ENCODE data around the gene TRPC1.
"Not testable (repeated sequence)": the region's sequence is repeated elsewhere in the genome, so short reads cannot be mapped to it uniquely, and the experiment has no call there.

The TRPC1 gene

DNA sequence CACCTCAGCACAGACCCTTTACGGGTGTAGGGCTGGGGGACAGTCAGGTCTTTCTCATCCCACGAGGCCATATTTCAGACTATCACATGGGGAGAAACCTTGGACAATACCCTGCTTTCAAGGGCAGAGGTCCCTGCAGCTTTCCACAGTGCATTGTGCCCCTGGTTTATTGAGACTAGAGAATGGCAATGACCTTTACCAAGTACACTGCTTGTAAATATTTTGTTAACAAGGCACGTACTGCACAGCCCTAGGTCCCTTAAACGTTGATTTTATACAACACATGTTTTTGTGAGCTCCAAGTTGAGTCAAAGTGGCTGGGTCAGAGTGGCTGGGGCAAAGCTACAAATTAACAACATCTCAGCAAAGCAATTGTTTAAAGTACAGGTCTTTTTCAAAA, 28.8 kb downstream of the TRPC1 start:
- not testable (repeated sequence) for DNase-seq (ENCODE audit: low spot score)

- no peak for DNase-seq (ENCODE audit: low spot score)
These were observed 30.7 kb downstream of the TRPC1 start for GRCh38 chr3:142754494-142754893.

DNA sequence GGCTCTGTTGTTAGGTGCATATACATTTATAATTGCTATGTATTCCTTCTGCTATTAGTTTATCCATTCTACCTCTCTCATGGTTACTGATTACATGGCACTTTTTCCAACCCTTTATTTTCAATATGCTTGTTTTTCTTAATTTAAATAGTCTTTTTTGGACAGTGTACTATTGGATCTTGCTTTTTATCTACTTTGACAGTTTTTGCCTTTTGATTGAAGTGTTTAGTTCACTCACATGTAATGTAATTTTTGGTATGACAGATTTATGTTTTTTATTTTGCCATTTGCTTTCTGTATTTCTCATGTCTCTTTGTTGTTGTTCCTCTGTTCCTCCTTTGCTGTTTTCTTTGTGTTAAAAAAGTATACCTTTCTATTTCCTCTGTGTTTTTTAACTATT, 44.5 kb downstream of the TRPC1 start:
- DNase-seq (ENCODE audit: low spot score), result no peak

DNA sequence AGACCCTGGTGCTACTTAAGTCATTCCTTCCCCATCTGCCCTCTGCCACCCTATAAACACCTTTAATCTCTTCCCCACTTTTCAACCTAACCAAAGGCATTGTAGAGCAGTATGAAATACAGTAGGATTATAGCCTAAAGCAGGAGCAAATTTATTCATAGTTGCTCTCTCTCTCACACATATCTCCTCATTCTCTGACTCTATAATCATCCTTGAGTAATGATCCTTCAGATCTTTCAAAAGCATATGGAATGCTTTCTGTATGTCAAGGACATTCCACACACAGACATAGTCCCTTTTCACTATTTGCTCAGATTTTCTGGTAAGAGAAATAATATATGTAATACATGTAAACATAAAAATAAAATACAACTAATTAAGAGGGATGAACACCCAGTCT, 54.1 kb downstream of the TRPC1 start:
- no peak for DNase-seq (ENCODE audit: low spot score)

GRCh38 chr3:142778541-142778940, 54.7 kb downstream of the TRPC1 start:
- no peak for DNase-seq (ENCODE audit: low spot score)

DNA sequence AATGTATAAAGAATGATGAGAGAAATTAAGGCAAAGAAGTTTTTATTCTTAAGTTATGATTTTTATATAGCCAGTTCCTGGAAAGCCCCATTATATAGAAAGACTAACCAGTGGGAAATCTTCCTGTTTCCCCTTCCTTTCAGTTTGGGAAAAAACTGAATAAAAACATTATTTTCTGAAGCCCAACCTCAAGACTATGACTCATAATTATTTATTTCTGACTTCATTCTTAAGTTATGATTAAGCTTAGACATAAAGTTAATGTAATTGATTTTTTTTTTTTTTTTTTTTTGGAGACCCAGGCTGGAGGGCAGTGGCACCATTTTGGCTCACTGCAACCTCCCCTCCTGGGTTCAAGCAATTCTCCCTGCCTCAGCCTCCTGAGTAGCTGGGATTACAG, 55.8 kb downstream of the TRPC1 start:
- DNase-seq (ENCODE audit: low spot score), result no peak

DNA sequence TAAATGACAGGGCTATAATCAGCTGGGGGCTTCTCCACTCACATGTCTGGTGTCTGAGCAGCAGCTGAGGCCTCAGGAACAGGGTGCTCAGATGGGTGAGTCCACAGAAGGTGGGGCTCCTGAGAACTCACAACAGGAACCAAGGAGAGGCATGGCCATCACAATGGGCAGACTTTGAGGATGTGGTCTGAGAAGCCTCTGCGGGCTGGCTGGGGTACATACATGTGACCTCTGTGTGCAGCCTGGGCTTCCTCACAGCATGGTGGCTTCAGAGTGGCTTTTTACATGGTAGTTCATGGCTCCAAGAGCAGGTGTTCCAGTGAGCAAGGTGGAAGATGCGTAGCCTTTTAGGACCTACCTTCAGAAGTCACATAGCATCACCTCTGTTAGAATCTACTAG, 58.8 kb downstream of the TRPC1 start:
- no peak for DNase-seq (ENCODE audit: low spot score)

DNA sequence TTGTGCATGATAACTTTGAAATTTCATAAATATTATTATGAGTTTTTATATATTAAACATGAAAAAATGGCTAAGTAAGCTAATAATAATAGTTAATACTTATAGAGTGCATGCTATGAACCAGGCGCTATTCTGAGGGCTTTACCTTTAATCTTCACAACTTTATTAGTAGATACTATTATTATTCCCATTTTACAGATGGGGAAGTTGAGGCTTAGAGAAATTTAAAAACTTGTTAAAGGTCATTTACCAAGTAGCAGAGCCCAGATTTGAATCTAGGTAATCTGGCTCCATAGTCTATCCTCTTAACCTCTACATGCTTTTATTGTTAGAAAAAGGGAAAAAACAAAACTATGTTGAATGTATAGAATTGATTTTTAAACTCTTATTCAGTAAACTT, 60.4 kb downstream of the TRPC1 start:
- DNase-seq (ENCODE audit: low spot score), result no peak

DNA sequence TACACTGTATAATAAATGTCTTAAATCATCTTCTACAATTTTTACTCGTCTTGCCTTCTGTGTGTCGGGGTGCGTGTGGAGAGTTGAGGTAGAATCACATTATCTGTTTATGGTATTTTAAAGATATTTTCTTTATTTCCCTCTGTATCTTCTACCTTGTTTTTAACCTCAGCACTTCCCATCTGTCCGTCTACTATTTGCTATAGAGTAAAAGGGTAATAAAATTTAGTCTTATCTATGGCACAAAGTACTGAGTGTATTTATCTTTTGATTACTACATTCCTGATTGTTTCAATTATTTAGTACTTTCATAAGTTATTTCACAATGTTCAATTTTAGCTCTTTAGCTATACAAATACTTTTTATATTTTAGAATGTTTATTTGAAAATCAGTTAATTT, 62.2 kb downstream of the TRPC1 start:
- no peak for DNase-seq (ENCODE audit: low spot score)

DNA sequence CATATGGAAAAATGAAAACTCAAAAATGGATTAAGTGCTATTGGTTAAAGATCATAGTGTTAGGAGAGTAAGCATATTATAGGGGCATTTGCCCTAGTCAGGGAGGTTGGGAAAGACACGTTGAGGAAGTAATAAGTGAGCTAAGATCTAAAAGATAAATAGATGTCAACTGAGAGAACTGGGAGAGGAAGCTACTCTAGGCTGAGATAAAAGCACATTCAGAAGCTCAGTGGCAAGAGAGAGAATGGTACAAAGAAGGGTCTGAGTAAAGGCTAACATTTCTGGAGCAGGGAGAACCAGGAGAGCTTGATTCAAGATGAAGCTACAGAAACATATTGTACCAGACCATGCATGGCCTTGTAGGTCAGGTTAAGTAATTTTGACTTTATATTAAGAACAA, 63.9 kb downstream of the TRPC1 start:
- no peak for DNase-seq (ENCODE audit: low spot score)

GRCh38 chr3:142794508-142794907, 70.7 kb downstream of the TRPC1 start:
- DNase-seq (ENCODE audit: low spot score), result no peak

DNA sequence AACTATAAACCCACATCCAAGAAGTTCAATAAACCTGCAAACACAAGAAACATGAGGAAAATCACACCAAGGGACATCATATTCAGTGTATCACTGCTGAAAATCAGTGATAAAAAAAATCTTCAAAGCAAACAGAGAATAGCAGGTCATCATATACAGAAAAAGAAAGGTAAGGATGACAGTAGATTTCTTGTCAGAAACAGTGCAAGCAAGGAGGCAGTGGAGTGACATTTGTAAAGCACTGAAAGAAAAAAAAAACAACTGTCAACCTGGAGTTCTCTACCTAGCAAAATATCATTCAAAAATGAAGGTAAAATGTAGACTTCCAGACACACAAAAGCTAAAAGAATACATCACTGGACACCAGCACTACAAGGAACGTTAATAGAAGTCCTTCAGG, 71.5 kb downstream of the TRPC1 start:
- no peak for DNase-seq (ENCODE audit: low spot score)

DNA sequence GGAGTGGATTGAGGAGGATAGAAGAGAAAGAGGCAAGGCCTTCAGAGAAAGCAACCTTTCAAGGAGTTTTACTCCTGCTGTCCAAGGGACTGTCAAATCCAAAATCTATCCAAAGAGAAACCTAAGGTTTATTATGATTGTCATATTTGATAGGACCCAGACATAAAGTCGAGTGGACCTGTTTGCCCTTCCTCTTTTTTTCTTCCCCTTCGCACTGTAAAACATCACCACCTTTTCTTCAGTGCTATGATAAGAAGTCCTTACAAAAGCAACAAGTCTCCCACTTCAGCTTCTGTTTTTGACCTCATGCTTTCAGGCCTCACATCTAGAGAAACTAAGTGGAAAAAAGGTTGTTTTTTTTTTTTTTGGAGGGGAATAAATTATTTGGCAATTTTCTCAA, 73.0 kb downstream of the TRPC1 start:
- no peak for DNase-seq (ENCODE audit: low spot score)

DNA sequence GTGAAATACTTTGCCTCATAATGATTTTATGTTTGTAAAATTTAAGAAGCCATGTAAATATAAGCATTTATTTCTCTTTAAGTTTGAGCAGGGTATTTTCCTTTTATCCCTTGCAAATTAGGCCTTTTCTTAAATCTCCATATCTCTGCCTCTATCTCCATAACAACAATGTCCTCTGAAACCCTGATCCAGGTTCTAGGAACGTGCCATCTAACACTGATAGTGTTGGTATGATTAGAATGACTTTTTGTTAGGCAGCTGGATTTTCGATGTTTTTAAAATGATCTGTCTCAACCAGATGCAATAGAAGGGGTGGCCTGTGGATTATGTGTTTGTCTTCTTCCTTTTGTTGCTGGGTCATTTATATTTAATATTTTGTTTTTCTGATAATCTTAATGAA, 77.9 kb downstream of the TRPC1 start:
- no peak for DNase-seq (ENCODE audit: low spot score)

DNA sequence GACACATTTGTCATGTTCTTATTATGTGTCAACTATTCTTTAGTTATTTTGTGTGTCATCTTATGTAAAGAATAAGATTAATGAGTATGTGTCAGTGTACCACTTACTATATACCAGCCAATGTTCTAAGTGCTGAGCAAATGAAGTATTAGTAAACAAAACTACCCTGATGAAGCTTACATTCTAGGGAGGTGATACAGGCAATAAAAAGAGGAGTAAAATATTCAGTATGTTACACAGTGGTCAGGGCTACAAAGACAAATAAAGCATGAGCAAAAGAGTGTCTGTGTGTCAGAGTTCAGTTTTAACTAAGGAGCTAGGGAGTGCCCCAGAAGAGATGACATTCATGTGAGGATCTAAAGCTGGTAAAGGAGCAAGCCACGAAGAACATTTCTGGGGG, 79.1 kb downstream of the TRPC1 start:
- DNase-seq (ENCODE audit: low spot score), result no peak

DNA sequence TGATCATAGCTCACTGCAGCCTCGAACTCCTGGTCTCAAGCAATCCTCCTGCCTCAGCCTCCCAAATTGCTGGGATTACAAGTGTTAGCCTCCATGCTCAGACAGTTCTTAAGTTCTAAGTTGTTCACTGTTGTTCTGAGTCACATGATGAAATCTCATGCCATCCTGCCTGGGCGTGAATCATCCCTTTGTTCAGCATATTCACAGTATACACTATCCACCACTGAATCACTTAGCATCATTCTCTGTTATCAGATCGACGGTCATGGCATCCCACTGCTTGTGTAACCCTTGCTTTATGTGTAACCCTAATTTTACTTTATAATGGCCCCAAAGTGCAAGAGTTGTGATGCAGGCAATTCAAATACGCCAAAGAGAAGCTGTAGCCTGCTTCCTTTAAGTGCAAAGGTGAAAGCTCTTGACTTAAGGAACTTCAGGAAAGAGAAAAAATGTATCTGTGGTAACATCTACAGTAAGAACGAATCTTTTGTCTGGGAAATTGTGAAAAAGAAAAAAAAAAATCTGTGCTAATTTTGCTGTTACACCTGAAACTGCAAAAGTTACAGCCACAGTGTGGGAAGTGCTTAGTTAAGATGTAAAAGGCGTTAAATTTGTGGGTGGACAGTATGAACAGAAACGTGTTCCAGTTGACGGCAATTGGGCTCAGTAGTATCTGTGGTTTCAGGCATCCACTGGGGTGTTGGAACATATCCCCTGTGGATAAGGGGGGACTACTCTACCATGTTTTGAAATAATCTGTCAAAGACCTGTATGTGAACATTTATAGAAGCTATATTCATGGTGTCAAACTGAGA, 84.5 kb downstream of the TRPC1 start:
- DNase-seq (ENCODE audit: low spot score), result no peak

- DNase-seq (ENCODE audit: low spot score), result no peak
These were observed 85.4 kb downstream of the TRPC1 start for GRCh38 chr3:142809259-142809658.

- no peak for DNase-seq (ENCODE audit: low spot score)
These were observed 92.0 kb downstream of the TRPC1 start for GRCh38 chr3:142815803-142816202.

- no peak for DNase-seq (ENCODE audit: low spot score)
These were observed 93.5 kb downstream of the TRPC1 start for GRCh38 chr3:142817356-142817755.

DNA sequence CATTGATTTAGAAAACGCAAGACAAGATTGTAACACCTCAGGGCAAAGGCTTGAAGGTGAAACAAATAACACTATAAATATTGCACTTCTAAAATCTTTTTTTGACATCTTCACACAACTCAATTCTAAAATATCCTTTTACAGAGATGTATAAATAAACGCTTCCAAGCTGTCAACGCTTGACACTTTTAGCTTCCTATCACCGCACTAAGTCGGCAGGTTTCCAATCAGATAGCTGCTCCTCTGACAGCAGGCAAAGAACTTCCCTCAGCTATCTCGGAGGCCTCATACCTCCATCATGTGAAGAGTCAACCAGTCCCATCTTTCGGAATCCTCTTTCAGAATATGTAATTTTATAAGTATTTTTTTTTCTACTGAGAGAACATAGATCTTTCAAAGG, 94.1 kb downstream of the TRPC1 start:
- no peak for DNase-seq (ENCODE audit: low spot score)

DNA sequence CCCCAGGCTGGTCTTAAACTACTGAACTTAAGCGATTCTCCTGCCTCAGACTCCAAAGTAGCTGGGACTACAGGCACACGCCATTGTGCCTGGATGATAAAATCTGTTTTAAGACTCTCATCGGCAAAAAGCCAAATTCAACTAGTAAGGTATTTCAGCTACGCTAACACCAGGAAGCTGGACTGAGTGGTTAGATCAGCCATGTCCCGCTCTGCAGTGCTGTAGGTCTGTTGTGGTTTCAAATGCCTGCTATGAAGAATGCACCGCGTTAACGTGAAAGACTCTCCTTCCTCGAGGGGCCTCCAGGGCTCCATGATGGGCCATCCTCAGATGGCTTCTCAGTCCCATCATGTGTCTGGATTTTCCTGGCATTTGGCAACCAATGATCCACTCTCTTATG, 94.8 kb downstream of the TRPC1 start:
- DNase-seq (ENCODE audit: low spot score), result no peak

DNA sequence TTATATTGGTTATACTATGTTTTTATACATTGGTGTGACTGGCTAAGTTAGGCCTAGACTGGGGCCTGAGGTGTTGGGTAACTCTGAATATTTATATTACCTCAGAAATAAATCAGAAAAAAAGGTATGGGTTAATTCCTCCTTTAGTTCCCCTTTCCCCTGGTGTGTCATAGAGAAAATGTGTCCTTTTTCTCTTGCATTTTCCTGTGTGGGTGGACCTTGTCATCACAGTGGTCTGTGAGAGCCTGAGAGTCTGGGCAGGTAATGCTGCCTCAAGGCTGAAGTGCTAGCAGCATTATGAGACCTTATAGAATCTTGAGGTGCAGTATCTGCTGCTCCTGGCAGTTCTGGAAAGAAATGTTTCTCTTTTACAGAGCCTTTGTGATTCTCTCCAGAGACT, 95.3 kb downstream of the TRPC1 start:
- no peak for DNase-seq (ENCODE audit: low spot score)

- peak; percentile 55 for DNase-seq (ENCODE audit: low spot score)
These were observed 105.0 kb downstream of the TRPC1 start for GRCh38 chr3:142828703-142829305.

DNA sequence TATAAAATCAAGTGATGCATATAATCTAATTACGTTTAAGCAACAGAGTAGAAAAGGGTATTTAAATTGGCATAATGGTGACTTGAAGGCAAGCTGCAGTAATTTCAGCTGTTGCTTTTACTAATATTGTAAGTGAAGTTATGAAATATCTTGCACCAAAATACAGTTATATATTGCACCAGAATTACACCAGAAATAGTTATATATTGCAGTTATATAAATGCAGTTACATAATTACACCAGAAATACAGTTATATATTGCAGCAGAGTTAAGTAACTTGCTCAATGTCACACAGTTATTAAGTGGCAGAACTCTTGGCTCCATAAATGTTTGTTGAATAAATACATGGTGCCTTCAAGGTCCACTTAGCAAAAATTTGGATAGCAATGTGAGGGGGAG, 113.7 kb downstream of the TRPC1 start:
- DNase-seq (ENCODE audit: low spot score), result no peak
